H1 (cell line): ENCODE results near the gene BRS3. TPM values are rescaled to one million over a fixed set of nuclear protein-coding genes. Genes with fewer than 3 reads are reported as not detected.

Source experiments
- CHD7 ChIP-seq: fragments of 300-600 bp; sonication (generic); IDR thresholded peaks from 2 replicates; pipeline ENCODE4 v1.7.1; 2012; ENCODE audit warnings: low read length, moderate library complexity, mild to moderate bottlenecking, inconsistent platforms; ENCODE audit not compliant: insufficient replicate concordance
- CREB1 ChIP-seq: IDR thresholded peaks from 2 replicates; pipeline ENCODE4 v1.6.1; 2012; ENCODE audit warnings: inconsistent platforms
- CTCF ChIP-seq, 3 experiments: IDR thresholded peaks; 1 replicate in 2 of 3; 2 replicates in 1 of 3; pipeline versions ENCODE4 v1.5.1 to v1.6.1; 2011; ENCODE audit warnings: low read length in 3 of 3, mild to moderate bottlenecking in 3 of 3, inconsistent platforms in 2 of 3, low read depth in 1 of 3, moderate library complexity in 1 of 3; ENCODE audit not compliant: insufficient read depth in 1 of 3; ENCODE audit errors: control extremely low read depth in 1 of 3
- FOSL1 ChIP-seq: IDR thresholded peaks from 2 replicates; pipeline ENCODE4 v1.6.1; 2011; ENCODE audit warnings: mild to moderate bottlenecking, low read depth, low read length, moderate library complexity; ENCODE audit not compliant: insufficient read depth
- PHF8 ChIP-seq: fragments of 200-600 bp; sonication (generic); conservative IDR thresholded peaks from 2 replicates; pipeline ENCODE4 v1.7.1; 2012; ENCODE audit warnings: low read depth, mild to moderate bottlenecking, inconsistent platforms, low read length, moderate library complexity
- SIX5 ChIP-seq: IDR thresholded peaks from 2 replicates; pipeline ENCODE4 v1.6.1; 2011; ENCODE audit warnings: mild to moderate bottlenecking, low read depth, low read length
- SP1 ChIP-seq: IDR thresholded peaks from 2 replicates; pipeline ENCODE4 v1.6.1; 2011; ENCODE audit warnings: low read depth, low read length
- TEAD4 ChIP-seq: IDR thresholded peaks from 2 replicates; pipeline ENCODE4 v1.6.1; 2012; ENCODE audit warnings: low read depth, low read length, inconsistent platforms, mixed read lengths
- polyA plus RNA-seq, 7 experiments: library from polyadenylated mRNA; depleted of rRNA in 3 of 7; stranded (reverse) in 5 of 7; unstranded in 2 of 7; fragments of >200 nt in 5 of 7; fragments of 200-250 nt in 2 of 7; gene quantifications; 1 replicate in 5 of 7; 2 replicates in 1 of 7; 4 replicates in 1 of 7; pipeline versions ENCODE4 v1.2.1 to v1.2.3, GENCODE V29; 2011 to 2013; ENCODE audit warnings: missing spikeins in 2 of 7, mixed read lengths in 2 of 7
- total RNA-seq: library from RNA; stranded (reverse); fragmentation: NEBNext Ultra II Directional; extraction: Animal tissue kit (Norgen Biotek cat#: 25700); gene quantifications from 2 replicates; pipeline ENCODE4 v1.2.1, GENCODE V29; 2021

The BRS3 gene
- total and polyA plus RNA-seq, 2 of the 8 experiments (the other 6 are each of a cell fraction or from before 2014, with no cell fraction given) = not detected

DNA sequence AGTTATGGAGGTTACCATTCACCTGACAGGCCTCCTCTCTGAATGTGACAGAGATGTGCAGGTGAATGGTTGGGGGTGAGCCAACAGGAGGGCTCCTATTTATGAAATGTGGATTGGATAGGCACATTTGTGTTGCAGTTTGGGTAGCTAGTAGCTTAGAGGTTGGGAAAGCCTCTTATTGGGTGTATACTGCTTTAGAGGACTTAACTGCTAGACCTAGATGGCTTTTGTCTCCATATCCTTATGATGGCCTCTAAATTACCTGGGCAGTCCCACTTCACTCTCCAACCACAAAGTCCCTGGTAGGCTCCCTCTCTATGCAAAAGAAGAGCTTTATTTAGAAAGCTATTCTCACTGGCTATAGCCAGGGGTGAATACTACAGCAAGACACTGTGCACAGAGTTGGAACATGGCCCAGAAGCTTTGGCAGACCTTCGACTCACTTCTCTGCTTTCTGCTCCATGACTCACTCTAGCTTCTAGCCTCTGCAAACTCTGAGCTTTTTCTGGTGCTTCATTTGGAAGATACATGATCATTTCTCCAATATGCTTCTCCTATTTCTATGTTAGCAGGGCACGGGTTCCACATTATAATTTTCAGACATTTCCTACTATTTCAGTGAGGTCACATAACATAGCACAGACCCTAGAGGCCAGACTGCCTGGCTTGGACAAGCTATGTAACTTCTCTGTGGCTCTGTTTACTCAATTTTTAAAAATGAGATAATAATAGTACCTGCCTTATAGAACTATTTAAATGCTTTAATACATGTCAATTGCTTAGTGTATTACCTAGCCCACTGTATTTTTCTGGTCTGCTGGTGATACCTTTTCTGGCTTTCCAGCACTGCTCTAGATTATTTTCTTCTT, 38.2 kb downstream of the BRS3 start (continued):
- no peak for TF ChIP-seq CHD7
- no peak for TF ChIP-seq PHF8
- TF ChIP-seq CREB1 = no peak
- TF ChIP-seq SP1 = no peak
- TF ChIP-seq FOSL1 = no peak
- no peak for TF ChIP-seq CTCF (IDR thresholded peaks at IDR 0.05; ENCODE audit: control extremely low read depth in 1 of 3, insufficient read depth in 1 of 3, low read depth in 1 of 3, low read length in 3 of 3)
- TF ChIP-seq TEAD4 = no peak
- no peak for TF ChIP-seq SIX5
